KOPT-K1 (cell line): Measurements from ENCODE around the gene DACH2.
"Not testable (repeated sequence)": the region's sequence is repeated elsewhere in the genome, so short reads cannot be mapped to it uniquely, and the experiment has no call there.

Experiments used
- H3K27ac ChIP-seq: fragments of 200-600 bp; sonication (generic); 2 replicates; pipeline ENCODE4 v1.5.1; 2016; ENCODE audit warnings: antibody characterized with exemption, mild to moderate bottlenecking, low read depth, low read length; ENCODE audit not compliant: poor library complexity, severe bottlenecking
- H3K36me3 ChIP-seq: fragments of 200-600 bp; sonication (generic); 2 replicates; pipeline ENCODE4 v1.5.1; 2017; ENCODE audit warnings: antibody characterized with exemption, mild to moderate bottlenecking, low read length, moderate library complexity; ENCODE audit not compliant: insufficient read depth
- H3K9me3 ChIP-seq: fragments of 200-600 bp; sonication (generic); 2 replicates; pipeline ENCODE4 v1.5.1; 2017; ENCODE audit warnings: antibody characterized with exemption, low read length, mild to moderate bottlenecking; ENCODE audit not compliant: insufficient read depth, poor library complexity, severe bottlenecking

Gene DACH2

DNA sequence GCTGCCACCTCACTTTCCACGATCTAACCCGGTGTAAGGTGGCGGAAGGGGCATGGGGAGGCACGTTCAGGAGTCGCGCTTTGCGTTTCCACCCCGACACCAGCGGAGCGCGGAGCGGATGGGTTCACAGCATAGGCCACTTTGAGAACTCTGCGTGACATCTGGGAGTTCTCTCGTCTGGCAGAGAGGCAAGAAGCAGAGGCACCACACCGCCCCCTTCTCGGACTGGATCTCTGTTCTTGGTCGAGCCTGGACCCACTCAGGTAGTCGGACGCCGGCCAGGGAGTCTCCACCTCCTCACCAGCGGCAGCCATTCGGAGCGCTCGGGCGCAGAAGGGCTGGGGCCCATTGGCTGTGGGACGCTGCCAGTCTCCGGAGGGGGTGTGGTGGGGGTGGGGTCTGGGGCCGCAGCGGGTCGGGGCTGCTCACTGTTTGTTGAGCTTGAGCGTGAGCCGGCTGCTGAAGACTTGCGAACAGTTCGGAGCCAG, at the start of gene DACH2:
TSS of gene DACH2 (plus strand) at position 428 of the 488 bp plus-strand sequence.
- H3K36me3 ChIP-seq: no peaks in the 10 kb centered on the region
- H3K9me3 ChIP-seq: no peaks in the 10 kb centered on the region
- H3K27ac ChIP-seq: no peak within 1 kb of the TSS

- Histone ChIP-seq H3K36me3 (no peaks in the 10 kb centered on the region), H3K27ac (no peak overlapping the region), H3K9me3 (no peaks in the 10 kb centered on the region)
These were observed 45.9 kb upstream of the DACH2 start for GRCh38 chrX:86102341-86102740.

- Histone ChIP-seq H3K36me3 (no peaks in the 10 kb centered on the region), H3K27ac (no peak overlapping the region), H3K9me3 (no peaks in the 10 kb centered on the region)
These were observed 45.2 kb upstream of the DACH2 start for GRCh38 chrX:86103061-86103460.

DNA sequence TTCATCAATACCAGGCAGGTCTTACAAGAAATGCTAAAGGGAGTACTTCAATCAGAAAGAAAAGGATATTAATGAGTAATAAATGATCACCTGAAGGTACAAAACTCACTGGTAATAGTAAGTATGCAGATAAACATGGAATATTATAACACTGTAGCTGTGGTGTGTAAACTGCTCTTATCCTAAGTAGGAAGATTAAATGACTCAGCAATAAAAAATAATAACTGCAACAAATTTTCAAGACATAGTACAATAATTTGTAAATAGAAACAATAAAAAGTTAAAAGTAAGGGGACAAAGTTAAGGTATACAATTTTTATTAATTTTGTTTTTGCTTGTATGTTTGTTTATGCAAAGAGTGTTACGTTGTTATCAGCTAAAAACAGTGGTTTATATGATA, 43.7 kb upstream of the DACH2 start:
- Histone ChIP-seq H3K36me3 (no peaks in the 10 kb centered on the region), H3K9me3 (no peaks in the 10 kb centered on the region), H3K27ac (no peak overlapping the region)

GRCh38 chrX:86121916-86122315, 26.3 kb upstream of the DACH2 start:
- Histone ChIP-seq H3K27ac (no peak overlapping the region), H3K9me3 (no peaks in the 10 kb centered on the region), H3K36me3 (no peaks in the 10 kb centered on the region)

DNA sequence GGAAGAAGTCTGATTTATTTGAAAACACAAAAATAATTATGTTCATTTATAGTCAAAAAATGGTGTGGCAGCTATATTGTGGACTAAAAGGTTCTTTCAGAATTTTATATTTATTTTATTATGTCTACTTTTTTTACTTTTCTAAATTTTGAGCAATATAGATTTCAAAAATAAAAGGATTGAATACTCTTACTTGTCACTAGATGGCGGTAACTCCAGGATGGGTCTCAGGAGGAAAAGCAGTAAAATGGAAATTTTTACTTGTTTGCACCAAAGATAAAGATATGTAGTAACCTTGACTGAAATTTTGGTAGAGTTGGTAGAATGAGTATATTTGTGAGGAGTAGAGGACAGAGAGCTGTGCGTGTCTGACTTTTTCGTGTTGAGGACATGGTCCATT, 14.5 kb upstream of the DACH2 start:
- no peaks in the 10 kb centered on the region for H3K9me3 ChIP-seq
- H3K27ac ChIP-seq: no peak overlapping the region
- no peaks in the 10 kb centered on the region for H3K36me3 ChIP-seq

DNA sequence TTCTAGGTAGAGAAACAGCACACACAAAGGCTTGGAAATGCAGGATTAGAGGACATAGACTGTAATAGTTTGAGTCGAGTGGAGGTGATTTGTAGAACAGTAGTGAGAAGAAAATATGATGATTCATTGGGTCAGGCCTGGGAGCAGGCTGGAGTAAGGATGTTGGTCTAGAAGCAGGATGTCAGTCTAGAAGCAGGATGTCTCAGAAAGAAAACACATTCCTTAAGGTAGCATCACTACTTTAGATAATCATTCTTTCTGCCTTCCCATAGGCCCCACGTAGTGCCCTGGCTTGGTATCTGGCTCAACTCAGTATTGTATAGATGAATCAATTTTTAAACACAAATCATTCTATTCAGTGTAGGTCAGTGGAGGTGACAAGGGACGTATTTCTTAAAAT, 11.2 kb upstream of the DACH2 start:
- Histone ChIP-seq H3K36me3 (no peaks in the 10 kb centered on the region), H3K27ac (no peak overlapping the region), H3K9me3 (no peaks in the 10 kb centered on the region)

- no peak overlapping the region for H3K27ac ChIP-seq
- H3K36me3 ChIP-seq: no peaks in the 10 kb centered on the region
- no peaks in the 10 kb centered on the region for H3K9me3 ChIP-seq
These were observed 6.5 kb upstream of the DACH2 start for GRCh38 chrX:86141786-86142185.

GRCh38 chrX:86146102-86146501, 2.1 kb upstream of the DACH2 start:
- Histone ChIP-seq H3K36me3 (no peaks in the 10 kb centered on the region), H3K27ac (no peak overlapping the region), H3K9me3 (no peaks in the 10 kb centered on the region)

DNA sequence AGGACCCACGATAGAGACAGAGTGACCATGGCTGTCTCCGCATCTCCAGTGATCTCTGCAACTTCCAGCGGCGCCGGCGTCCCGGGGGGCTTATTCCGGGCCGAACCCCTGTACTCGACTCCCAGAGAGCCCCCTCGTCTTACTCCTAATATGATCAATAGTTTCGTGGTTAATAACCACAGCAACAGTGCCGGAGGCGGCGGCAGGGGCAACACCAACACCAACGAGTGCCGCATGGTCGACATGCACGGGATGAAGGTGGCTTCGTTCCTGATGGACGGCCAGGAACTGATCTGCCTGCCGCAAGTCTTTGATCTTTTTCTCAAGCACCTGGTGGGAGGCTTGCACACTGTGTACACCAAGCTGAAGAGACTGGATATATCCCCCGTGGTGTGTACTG, 343 bp downstream of the DACH2 start:
- H3K27ac ChIP-seq: no peak overlapping the region

DNA sequence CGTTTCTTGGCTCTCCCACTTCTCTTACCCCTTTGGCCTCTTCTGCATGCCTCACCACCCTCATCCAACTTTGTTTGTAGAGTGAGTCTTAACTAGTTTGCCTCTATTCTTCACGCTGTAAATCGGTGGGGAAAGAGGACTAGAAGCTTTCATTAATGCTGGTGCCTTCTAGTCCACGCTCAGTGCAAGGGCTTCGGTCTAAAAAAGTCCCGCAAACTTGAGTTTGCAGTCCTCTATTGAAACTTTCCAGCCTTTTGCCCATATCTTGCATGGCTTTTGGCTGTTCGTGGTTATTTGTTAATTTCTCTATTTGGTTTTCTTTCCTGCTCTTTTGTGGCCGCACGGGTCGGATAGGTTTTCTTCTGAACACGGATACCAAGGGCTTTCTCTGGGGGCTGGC, 868 bp downstream of the DACH2 start:
- H3K27ac ChIP-seq: no peak overlapping the region
- H3K36me3 ChIP-seq: no peaks in the 10 kb centered on the region
- no peaks in the 10 kb centered on the region for H3K9me3 ChIP-seq

More for the DNA sequence above, 343 bp downstream of the DACH2 start:
- no peaks in the 10 kb centered on the region for H3K9me3 ChIP-seq
- no peaks in the 10 kb centered on the region for H3K36me3 ChIP-seq

- no peak overlapping the region for H3K27ac ChIP-seq
- no peaks in the 10 kb centered on the region for H3K36me3 ChIP-seq
- H3K9me3 ChIP-seq: no peaks in the 10 kb centered on the region
These were observed 6.3 kb downstream of the DACH2 start for GRCh38 chrX:86154553-86154952.

DNA sequence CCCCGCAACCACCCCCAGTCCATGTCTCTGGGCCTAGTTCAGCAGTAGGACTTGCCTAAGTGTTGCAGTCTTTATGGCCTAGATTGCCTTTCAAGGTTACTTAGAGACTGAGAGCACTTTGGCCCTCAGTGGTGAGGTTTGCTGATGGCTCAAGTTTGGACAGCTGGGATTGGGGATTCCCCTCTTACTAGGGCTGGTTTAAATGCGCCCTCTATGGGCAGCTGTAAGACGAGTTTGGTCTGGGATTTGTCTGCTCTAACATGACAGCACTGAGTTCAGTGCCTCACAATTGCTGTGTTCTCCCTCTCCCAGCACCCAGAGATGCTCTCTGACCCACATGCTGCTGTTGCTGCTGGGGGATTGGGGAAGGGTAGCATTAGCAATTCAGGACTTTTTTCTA, 23.1 kb downstream of the DACH2 start:
- no peaks in the 10 kb centered on the region for H3K9me3 ChIP-seq
- no peak overlapping the region for H3K27ac ChIP-seq
- no peaks in the 10 kb centered on the region for H3K36me3 ChIP-seq

DNA sequence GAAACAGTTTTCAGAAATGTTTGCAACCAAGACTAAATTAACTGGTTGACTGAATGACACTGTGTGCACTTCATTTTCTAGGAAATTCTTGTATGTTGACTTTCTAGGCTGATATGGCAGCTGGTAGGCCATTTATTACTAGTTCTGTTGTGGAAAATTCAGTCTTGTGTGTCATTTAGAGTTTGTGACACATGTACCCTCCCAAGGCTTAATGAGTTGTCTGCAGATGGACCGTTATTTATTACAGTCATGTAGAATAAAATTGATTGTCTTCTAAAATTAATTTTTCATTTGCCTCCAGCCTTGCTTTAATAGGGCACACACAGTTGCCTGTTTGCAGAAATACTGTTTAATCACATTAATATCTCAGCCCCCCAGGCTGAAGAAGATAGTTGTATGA, 30.7 kb downstream of the DACH2 start:
- Histone ChIP-seq H3K36me3 (no peaks in the 10 kb centered on the region), H3K9me3 (no peaks in the 10 kb centered on the region), H3K27ac (no peak overlapping the region)

DNA sequence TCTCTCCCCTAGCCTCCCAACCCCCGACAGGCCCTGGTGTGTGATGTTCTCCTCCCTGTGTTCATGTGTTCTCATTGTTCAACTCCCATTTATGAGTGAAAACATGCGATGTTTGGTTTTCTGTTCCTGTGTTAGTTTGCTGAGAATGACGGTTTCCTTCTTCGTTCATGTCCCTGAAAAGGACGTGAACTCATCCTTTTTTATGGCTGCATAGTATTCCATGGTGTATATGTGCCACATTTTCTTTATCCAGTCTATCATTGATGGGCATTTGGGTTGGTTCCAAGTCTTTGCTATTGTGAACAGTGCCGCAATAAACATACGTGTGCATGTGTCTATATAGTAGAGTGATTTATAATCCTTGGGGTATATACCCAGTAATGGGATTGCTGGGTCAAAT, 33.1 kb downstream of the DACH2 start:
- H3K9me3 ChIP-seq, H3K36me3 ChIP-seq: not testable (repeated sequence)

DNA sequence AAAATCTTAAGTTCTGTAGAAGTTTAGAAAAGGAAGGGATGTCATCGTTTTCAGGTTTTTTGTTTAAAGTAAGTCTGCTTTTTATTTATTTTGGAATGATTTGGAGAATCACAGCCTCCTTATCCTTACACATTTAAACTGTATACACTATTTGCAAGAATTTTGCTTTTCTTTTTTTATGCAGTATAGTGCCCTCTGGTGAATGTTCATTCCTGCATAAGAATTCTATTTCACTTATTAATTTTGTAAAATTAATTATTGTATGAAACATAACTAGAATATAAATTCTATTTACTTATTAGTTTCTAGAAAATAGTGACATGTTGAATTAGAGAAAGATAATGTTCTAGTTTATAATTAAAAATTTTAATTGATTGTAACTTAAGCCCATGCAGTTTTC, 44.6 kb downstream of the DACH2 start:
- no peaks in the 10 kb centered on the region for H3K36me3 ChIP-seq
- no peaks in the 10 kb centered on the region for H3K9me3 ChIP-seq

More for the DNA sequence above, 33.1 kb downstream of the DACH2 start:
- H3K27ac ChIP-seq: not testable (repeated sequence)

DNA sequence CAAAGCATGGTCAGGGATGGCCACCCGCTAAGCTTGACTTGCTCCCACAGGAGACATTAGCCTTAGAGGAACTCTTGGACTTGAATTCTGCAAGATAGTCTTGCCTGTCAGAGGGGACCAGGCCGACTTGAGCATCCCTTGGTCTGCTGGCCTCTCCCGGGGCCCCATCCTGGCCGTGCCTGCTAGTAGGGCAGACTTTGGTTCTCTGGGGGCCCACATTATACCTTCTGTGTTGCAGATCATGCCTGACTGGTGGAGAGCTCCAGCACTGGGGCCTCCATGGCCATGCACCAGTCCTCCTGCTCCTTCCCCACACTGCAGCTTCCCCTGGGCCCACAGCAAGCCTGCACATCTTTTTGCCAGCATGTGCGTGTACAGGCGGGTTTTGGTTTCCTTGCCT, 46.5 kb downstream of the DACH2 start:
- Histone ChIP-seq H3K36me3 (no peaks in the 10 kb centered on the region), H3K27ac (no peak overlapping the region), H3K9me3 (no peaks in the 10 kb centered on the region)

More for the DNA sequence above, 44.6 kb downstream of the DACH2 start:
- H3K27ac ChIP-seq: no peak overlapping the region
